NOMO-1 (cell line): ENCODE results near the gene SLC4A4.

ENCODE experiments used
- DNase-seq, 2 experiments: peaks; one replicate each; lab custom pipeline; 2025; ENCODE audit not compliant: unreplicated experiment in 2 of 2; lab: John Stamatoyannopoulos, UW

The SLC4A4 gene

DNA sequence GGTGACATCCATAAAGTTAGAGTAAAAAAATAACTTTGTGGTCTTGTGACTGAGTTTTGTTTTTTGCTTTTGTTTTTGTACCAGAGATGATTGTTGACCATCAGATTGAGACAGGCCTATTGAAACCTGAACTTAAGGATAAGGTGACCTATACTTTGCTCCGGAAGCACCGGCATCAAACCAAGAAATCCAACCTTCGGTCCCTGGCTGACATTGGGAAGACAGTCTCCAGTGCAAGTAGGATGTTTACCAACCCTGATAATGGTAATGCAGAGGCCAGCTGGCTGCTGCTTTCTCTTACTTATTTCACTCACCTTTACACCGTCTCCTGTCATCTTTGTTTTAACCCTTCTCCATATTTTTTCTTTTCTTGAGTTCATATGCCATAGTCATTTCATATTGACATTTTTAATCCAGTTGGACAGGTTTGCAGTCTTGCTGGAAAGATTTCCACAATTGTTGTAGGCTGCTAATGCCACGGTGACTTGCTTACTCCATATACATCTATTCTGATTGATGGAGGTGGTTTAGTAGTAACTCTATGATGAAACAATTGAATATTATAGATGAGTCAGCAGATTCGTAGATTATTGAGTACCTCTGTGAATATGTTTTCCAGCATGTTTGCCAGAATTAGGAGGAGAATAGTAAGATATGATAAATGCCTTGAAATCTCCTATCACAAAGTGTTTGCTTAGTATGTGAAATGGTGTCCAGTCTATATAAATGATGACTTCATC lies 18.3 kb downstream of the SLC4A4 start:
- no peak for DNase-seq

GRCh38 chr4:71360844-71361243 lies 22.0 kb downstream of the SLC4A4 start:
- DNase-seq, result no peak

DNA sequence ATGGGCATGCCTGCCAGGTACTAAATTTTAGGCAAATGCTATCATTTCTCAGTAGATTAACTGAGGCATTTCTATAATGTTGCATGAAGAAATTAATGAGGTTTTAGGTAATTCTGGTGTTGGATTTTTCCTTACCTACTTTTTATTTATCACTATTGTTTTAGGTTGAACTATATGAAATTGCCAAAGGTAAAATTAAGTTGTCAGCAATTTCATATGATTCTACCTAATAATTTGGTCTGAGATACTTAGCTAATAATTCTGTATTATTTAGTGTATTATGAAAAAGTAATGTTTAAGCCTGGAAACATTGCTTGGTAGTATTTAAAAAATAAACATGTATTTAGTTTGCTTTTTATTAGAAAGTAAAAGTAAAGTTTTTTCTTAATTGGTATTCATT lies 22.7 kb downstream of the SLC4A4 start:
- DNase-seq, result no peak

- DNase-seq, result no peak
Observed at GRCh38 chr4:71366766-71367165, 27.9 kb downstream of the SLC4A4 start.

DNA sequence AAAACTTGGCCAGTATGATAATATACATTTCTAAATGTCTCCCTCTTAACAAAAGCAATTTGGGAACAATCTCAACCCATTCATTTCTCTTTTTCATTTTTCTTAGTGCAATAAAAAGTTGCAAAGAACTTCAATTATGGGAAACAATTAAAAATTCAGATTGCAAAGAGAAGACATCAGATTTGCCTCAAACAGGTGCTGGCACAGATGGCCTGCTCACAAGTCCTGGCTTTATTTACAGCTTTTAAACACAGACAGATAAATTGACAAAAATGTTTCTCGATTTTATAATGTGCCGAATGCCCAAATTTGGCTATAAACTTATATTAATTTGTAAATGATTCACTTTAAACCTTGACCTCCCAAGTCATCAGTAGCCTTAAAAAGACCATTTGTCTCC lies 28.7 kb downstream of the SLC4A4 start:
- no peak for DNase-seq

- no peak for DNase-seq
Observed at GRCh38 chr4:71368906-71369305, 30.1 kb downstream of the SLC4A4 start.

DNA sequence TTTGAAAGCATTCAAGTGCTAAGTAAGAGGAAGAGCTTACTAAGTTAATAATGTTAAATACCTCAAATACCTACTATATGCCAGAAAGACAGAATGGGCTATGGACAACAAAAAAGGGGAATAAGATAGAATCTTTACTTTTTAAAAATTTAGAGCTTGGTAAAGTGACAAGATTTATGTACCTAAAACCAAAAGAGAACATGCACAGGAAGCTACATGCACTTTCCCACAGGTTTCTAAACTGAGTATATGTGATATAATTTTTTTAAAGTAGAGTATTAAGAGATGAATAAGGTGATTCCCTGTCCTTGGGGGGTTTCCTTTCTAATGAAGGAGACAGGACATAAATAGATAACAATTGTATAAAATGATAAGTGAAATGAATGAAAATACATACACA lies 30.7 kb downstream of the SLC4A4 start:
- no peak for DNase-seq

DNA sequence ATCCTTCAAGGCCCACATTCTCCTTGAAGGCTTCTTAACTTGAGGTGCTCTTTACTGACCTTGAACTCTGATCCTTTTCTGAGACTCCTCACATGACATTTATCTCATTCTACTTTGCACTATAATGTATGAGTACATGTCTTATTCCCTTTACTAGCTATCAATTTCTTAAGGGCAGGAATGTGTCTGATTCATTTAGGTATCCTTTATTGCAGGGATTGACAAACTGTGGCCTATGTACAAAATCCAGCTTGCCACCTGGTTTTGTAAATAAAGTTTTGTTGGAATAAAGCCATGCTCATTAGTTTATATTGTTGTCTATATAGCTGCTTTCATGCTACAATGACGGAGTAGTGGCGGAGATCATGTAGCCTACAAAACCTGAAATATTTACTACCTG lies 36.7 kb downstream of the SLC4A4 start:
- DNase-seq, result no peak

DNA sequence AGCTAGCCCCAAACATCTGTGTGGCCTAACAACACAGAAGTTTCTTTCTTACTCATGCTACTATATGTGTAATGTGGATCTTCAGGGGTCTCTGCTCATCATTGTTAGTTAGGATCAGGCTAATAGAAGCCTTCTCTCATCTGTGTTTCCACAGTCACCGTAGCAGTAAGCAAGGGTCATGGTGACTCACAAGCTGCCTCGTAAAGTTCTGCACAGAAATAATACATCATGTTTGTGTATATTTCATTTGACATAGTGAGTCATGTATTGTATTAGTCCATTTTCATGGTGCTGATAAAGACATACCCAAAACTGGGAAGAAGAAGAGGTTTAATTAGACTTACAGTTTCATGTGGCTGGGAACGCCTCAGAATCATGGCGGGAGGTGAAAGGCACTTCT lies 38.7 kb downstream of the SLC4A4 start:
- no peak for DNase-seq

DNA sequence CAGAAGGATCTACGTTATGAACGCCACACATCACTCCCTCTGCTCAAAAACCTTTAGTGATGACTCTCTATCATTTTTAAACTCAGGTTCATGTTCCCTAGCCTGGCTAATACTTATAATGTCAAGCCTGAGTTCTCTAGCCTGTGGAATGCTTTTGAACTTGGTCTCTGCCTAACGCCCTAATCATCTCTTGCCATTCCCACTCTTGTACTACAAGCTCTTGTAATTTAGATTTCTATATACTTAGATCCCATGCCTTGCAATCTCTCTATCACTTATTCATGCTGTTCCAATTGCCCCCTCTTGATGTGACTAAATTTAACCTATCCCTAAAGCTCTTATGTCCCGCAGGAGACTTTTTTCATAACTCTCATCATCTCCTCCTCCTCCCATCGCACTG lies 40.3 kb downstream of the SLC4A4 start:
- DNase-seq, result no peak

DNA sequence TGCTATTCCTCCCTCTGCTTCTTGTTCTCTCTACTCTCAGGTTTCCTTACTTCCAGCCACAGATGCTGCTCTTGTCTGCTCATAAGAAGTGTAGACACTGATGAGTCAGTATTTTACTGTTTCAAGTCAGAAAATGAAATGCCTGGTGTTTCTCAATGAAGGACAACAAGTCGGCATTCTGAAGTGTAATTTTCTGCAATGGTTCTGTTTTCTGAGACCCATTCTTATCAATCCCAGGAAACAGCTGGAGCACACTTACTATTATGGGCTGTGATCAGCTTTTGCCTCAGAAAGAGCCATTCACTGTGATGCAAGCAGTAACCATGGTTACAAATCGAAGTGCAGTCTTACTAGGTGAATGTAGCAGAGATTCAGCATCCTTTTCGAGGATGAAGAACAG lies 42.0 kb downstream of the SLC4A4 start:
- no peak for DNase-seq

- DNase-seq, result no peak
Observed at GRCh38 chr4:71382125-71382899, 43.5 kb downstream of the SLC4A4 start.

DNA sequence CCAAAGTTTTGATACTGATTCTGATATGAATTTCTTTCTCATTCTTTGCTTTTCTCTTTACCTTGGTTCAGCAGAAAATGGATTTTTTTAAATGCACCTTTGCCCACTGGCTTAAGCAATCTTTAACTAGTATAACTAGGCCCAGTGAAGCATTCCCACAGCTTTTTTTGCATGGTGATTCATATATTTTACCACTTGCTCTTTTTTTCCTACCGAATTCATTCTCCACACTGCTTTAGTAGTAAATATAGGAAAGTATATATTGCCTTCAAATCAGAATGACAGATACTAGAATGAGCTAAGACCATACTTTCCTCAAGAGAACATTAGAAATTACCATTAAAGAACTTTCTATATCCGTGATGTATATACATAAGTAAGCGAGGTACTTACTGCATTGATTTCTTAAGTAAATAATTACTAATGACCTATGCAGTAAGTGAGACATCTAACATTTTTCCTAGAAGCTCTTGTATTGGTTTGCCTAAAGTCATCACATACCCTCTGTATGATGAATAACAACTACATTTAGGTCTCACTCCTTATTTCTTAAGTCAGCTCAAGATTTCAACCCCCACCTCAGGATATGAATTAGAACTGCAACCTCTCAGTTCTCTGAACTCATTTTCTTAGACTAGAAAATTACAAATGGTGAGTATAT lies 44.2 kb downstream of the SLC4A4 start:
- no peak for DNase-seq

DNA sequence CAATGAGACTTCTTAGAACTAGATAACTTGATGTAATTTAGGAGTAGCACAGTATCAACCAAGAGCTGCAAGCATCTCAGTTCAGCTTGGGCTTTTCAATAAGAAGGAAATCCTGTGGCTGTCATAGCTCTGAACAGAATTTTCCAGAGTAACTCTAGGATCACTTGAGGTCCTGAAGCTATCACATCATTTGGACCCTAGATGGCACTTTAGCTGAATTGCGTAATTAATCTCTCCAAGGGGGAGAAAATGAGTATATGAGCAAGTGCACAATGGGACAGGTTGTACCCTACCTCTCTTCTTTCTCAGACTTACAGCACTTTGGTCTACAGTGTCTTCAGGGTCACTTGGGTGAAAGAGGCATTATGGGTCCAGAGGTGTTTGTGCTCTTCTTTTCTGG lies 45.2 kb downstream of the SLC4A4 start:
- no peak for DNase-seq

- DNase-seq, result no peak
Observed at GRCh38 chr4:71389149-71389827, 50.5 kb downstream of the SLC4A4 start.

GRCh38 chr4:71392109-71392508 lies 53.3 kb downstream of the SLC4A4 start:
- DNase-seq, result no peak

GRCh38 chr4:71396382-71396781 lies 57.6 kb downstream of the SLC4A4 start:
- DNase-seq, result no peak

DNA sequence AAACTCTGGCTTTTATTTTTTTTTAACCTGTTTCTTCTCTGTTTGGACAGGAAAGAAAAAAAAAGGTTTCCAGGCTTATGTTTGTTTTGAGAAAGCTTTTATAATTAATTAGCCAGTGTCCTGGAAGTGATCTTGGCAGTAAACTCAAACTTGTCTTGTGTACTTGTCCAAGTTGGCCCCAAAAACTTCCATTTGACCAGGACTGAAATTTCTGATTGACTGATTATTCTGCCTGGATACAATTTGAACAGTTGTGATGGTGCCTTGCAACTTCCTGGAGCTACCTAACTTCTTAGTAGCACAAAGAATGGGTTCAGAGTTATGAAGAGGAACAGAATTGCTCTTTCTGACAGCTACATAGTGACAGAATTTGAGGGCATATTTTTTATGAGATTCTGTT lies 62.0 kb downstream of the SLC4A4 start:
- no peak for DNase-seq

GRCh38 chr4:71402616-71403015 lies 63.8 kb downstream of the SLC4A4 start:
- DNase-seq, result no peak

GRCh38 chr4:71404049-71404448 lies 65.2 kb downstream of the SLC4A4 start:
- DNase-seq, result no peak

DNA sequence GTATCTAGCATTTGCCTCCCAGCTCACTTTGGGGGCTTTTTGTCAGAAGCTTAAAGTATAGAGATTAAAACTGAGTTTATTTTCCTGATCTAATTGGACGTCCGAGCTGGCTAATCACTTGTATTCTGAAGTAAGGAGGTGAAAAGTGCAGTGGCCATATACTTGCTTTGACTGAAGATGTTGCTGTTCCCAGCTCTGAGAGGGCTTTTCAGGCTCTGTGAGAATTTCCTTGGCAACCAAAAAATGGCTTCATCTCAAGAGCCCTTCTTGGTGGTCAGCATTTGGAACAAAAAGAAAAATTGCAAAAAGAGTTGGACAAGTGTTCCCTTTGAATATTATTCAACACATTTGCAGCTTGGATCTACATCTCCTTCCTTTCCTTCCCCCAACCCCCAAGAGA lies 67.0 kb downstream of the SLC4A4 start:
- no peak for DNase-seq
